Kidney glomerular epithelial cell (primary cell): Measurements from ENCODE around the gene CPB2.
A peak's percentile ranks its signal among the peaks of the same experiment; 100 is the strongest.

Experiments
- DNase-seq: peaks from one replicate; lab custom pipeline; 2025; lab: John Stamatoyannopoulos, UW

The CPB2 gene

GRCh38 chr13:46097663-46098062, 7.2 kb downstream of the CPB2 start:
- DNase-seq: no peak

- DNase-seq: no peak
Observed at GRCh38 chr13:46097015-46097414, 7.8 kb downstream of the CPB2 start.

- DNase-seq: no peak
Observed at GRCh38 chr13:46094478-46094877, 10.4 kb downstream of the CPB2 start.

- DNase-seq: no peak
Observed at GRCh38 chr13:46088821-46089562, 15.8 kb downstream of the CPB2 start.

DNA sequence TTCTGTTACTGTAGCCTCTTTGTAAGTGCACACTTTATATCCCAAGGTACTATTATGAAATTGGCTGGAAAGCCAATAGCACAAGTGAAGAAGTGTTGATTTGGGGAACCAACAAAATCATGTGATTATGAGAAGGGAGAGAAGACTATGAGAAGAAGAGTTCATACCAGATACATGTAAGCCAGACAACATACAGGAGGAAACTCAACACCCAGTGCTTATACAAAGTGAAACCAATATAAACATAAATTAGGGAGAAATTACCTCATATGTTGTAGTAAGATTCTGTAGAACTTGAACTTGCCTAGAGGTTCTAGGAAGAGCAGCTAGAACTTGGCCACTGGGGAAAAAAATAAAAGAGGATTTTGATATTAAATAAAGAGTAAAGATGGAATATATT, 17.4 kb downstream of the CPB2 start:
- DNase-seq: no peak

DNA sequence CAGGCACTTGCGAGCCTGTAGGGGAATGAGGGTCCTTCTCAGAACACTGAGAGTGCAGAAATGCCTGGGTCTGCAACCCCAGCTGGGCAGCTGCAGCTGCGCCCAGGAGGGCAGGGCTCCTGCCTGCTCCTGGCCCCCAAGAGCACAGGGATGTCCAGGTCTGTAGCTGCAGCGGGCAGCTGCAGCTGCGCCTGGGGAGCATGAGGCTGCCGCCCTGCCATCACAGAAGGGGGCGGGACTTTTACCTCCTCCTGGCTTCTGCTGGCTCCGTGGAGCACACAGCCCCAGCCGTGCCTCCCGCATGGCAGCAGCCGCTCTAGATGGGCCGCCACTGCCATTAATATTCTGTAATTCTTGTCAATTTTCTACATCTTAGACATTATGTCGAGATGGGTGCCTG, 17.8 kb downstream of the CPB2 start:
- DNase-seq: no peak

GRCh38 chr13:46086421-46086922, 18.4 kb downstream of the CPB2 start:
- no peak for DNase-seq

- DNase-seq: no peak
Observed at GRCh38 chr13:46085737-46086136, 19.1 kb downstream of the CPB2 start.

DNA sequence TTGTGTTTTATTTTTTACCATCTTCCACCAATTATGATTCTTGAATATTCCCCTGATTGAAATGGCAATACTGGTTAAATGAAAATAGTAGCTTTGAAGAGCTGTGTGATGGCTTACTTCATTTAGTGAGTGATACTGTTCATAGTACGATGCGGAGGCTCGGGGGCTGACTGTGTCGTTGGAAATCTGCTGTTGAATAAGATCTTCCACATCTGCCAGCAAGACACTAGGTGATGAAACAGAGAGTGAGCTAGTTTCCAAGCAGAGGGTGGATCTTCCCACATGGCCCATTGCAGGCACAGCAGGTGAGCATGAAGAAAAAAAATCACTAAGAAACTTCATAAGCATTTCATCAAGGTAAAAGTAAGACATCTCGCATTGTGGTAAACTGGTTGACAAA, 22.5 kb downstream of the CPB2 start:
- no peak for DNase-seq

- no peak for DNase-seq
Observed at GRCh38 chr13:46079770-46080169, 25.1 kb downstream of the CPB2 start.

GRCh38 chr13:46077265-46077664, 27.6 kb downstream of the CPB2 start:
- no peak for DNase-seq

GRCh38 chr13:46076827-46077226, 28.0 kb downstream of the CPB2 start:
- DNase-seq: no peak

GRCh38 chr13:46075811-46076210, 29.0 kb downstream of the CPB2 start:
- DNase-seq: no peak

DNA sequence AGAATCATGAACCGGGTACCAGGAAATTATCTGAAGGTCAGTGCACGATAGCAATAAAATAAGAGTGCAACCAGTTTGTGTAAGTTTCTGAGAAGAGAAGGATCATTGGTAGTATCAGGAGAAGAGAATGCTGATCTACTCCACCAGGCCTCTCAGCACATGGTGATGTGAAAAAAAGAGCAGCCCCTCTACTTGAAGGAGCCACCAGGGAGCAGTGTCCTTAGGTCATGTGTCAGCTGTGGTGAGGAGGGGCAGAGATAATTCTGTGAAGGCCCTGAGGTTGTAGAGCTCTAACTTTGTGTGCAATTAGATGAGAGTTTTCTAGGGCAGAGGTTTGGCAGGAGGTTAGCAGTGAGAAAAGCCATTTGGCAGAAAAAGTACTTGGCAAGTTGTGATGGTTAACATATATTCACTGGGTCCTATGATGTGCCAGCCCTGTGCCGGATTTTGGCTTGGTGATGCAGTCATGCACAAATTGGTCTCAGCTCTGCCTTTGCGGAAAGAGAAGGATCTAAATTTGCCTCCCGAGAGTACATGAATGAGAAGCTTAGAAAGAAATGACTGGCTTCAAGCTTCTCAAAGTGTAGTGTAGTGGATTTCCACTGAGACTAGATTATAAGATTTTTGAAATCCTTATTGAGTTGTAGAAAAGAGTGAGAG, 33.1 kb downstream of the CPB2 start:
- DNase-seq: no peak

GRCh38 chr13:46063292-46063691, 41.5 kb downstream of the CPB2 start:
- DNase-seq: no peak

DNA sequence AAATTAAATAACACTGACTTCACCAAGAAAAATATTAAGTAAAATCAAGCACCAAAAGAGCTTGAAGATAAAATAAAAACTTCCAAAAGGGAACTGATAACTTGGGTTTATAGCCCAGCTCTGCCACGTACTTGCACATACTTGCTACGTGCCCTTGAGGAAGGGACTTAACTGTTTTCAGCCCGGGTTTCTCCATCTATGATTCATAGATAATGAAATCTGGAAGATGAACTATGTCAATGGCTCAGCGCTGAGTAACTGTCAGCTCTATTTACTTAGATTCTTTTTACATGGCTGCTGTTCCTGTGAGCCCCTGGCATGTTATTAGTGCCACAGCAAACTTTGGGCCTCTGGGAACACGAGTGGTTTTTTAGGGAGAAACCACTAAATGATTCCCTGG, 42.6 kb downstream of the CPB2 start:
- DNase-seq: no peak

DNA sequence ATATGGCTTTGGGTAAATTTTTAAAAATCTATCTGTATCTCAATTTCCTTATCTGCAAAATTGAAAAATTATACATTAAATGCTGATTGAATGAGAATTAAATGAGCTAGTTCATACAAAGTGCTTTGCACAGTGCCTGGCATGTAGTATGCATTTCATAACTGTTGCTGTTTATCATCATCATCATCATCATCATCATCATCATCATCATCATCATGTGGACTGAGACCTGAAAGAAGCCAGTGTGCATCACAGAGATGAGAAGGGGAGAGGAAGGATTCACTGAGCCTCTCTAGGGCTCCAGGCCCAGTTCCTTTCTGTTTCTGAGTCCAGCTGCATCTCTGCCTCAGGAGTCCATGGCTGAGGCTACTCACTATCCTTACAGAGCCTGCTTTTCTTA, 45.4 kb downstream of the CPB2 start:
- DNase-seq: no peak

GRCh38 chr13:46058268-46058667, 46.6 kb downstream of the CPB2 start:
- no peak for DNase-seq

DNA sequence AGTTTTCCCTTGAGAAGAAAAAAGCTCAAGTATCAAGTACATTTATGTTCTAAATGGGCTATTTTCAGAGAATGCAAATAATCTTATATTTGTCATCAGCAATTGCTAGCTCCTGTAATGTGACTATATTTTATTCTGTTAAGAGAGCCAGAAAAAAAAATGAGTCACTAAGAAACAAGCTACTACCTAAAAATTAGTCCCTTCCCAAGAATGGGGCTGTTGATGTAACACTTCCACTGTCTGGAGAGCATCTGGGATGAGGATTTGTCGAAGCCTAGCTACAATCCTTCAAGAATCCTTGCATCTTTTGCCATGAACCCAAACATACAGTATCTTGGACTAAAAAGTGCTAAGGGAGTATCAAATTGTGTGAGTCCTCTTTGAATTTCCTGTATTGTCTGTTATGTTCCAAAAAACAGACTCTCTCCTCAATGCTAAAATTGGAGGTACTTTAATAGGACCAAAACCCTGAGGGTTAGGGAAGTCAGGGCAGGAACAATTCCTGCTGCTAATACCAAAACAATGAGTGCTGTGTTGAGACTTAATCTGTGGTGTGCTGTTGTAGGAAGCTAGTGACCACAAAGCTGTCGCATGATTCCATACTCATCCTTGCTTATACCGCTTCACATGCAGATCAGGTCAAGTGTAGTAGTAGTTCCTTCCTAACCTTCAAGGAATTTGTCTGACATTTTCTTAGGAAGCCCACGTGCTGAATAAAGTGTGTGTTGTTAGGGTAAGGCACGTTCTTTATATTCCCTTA, 47.4 kb downstream of the CPB2 start:
- DNase-seq: no peak

DNA sequence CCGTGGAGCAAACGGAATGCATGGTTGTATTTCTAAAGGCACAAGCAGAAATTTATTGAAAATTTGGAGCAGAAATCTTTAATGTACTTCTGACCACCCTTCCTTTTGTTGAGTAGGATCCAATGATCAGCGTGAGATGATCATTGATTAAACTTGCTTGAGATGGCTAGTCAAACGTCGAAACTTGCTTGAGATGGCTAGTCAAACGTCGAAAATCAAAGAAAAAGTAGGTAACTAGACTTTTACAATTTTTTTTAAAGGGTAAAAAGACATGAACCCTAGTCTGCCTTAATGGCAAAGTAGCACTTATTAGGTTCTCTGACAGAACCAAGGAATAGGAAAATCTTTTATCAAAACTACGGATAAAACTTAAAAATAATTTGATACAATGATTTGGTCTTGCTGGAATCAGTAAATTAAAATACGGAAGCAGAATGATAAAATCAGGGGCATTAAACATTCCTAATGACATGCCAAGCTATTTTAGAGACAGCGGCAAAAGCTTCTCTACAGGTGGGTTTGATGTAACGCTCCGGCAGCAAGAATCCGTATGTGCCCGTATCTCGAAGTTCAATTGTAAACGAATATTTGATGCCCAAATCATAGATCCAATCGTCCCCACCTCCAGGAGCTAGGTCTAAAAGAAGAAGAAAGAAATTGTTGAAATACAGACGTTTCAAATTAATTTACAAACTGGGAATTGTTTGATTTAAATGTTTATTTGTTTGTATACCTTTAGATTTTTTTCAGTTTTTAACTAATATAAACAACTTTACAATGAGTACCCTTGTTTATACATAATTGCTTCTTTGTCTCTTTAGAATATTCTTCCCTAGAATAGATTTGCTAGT, 51.4 kb downstream of the CPB2 start:
- DNase-seq: no peak

GRCh38 chr13:46052319-46053161, 52.3 kb downstream of the CPB2 start, which contains the start of gene ZC3H13:
TSS of gene ZC3H13 (minus strand) at chr13:46052746. CDS start at chr13:46045507, 7,239 bp downstream.
- peak; percentile 86 for DNase-seq
